SK-N-SH treated with all-trans-retinoic acid at 6 μM for 48 hours (cell line): ENCODE measurements around the gene NEB.

ENCODE experiments used
- ATAC-seq: fragments of 200-7000 bp; cut with Tn5 transposase; 3 replicates; pipeline ENCODE4 v1.9.1; 2020; ENCODE audit warnings: mild to moderate bottlenecking, moderate library complexity
- ARNTL ChIP-seq: fragments of 450-650 bp; formaldehyde crosslinking; IDR thresholded peaks from 2 replicates; pipeline ENCODE4 v1.5.0; 2020; ENCODE audit warnings: low read depth, mild to moderate bottlenecking, moderate library complexity, borderline replicate concordance
- BACH2 ChIP-seq: fragments of 250-450 bp; sonication (Bioruptor Pico); IDR thresholded peaks from 2 replicates; pipeline ENCODE4 v1.9.0; 2021; ENCODE audit warnings: mild to moderate bottlenecking, borderline replicate concordance
- CSDC2 ChIP-seq: fragments of 250-450 bp; sonication (Bioruptor Pico); IDR thresholded peaks from 2 replicates; pipeline ENCODE4 v1.5.0; 2020; ENCODE audit warnings: mild to moderate bottlenecking, moderate library complexity
- GLIS3 ChIP-seq: fragments of 250-450 bp; sonication (Bioruptor Pico); IDR thresholded peaks from 2 replicates; pipeline ENCODE4 v1.5.0; 2020; ENCODE audit warnings: mild to moderate bottlenecking, moderate library complexity
- ISL1 ChIP-seq: fragments of 250-450 bp; sonication (Bioruptor Pico); IDR thresholded peaks from 2 replicates; pipeline ENCODE4 v2.1.2; 2022; ENCODE audit warnings: mild to moderate bottlenecking, moderate library complexity
- OSR1 ChIP-seq: fragments of 250-450 bp; sonication (Bioruptor Pico); IDR thresholded peaks from 2 replicates; pipeline ENCODE4 v1.8.0; 2022; ENCODE audit warnings: moderate library complexity, mild to moderate bottlenecking, inconsistent platforms
- PPARA ChIP-seq: fragments of 250-450 bp; sonication (Bioruptor Pico); IDR thresholded peaks from 2 replicates; pipeline ENCODE4 v1.5.0; 2020; ENCODE audit warnings: mild to moderate bottlenecking, borderline replicate concordance
- SNAI2 ChIP-seq: fragments of 250-450 bp; sonication (Bioruptor Pico); IDR thresholded peaks from 2 replicates; pipeline ENCODE4 v1.5.0; 2020; ENCODE audit warnings: mild to moderate bottlenecking, moderate library complexity
- TCF4 ChIP-seq: fragments of 250-450 bp; sonication (Bioruptor Pico); IDR thresholded peaks from 2 replicates; pipeline ENCODE4 v1.8.0; 2021; ENCODE audit warnings: mild to moderate bottlenecking, moderate library complexity, borderline replicate concordance
- TOX ChIP-seq: fragments of 250-450 bp; sonication (Bioruptor Pico); IDR thresholded peaks from 2 replicates; pipeline ENCODE4 v1.8.0; 2021; ENCODE audit warnings: mild to moderate bottlenecking, moderate library complexity, borderline replicate concordance
- ZC3H10 ChIP-seq: fragments of 250-450 bp; sonication (Bioruptor Pico); IDR thresholded peaks from 2 replicates; pipeline ENCODE4 v1.5.1; 2021; ENCODE audit warnings: mild to moderate bottlenecking, moderate library complexity
- ZFP3 ChIP-seq: fragments of 250-450 bp; sonication (Bioruptor Pico); IDR thresholded peaks from 2 replicates; pipeline ENCODE4 v1.5.0; 2020; ENCODE audit warnings: mild to moderate bottlenecking, moderate library complexity
- ZNF8 ChIP-seq: fragments of 450-650 bp; formaldehyde crosslinking; IDR thresholded peaks from 2 replicates; pipeline ENCODE4 v1.5.0; 2020; ENCODE audit warnings: mild to moderate bottlenecking, moderate library complexity
- TF ChIP-seq, protein P1 (sequence below): fragments of 250-450 bp; sonication (Bioruptor Pico); IDR thresholded peaks from 2 replicates; pipeline ENCODE4 v1.5.1; 2021; ENCODE audit warnings: mild to moderate bottlenecking, moderate library complexity
- TF ChIP-seq, protein P2 (sequence below): fragments of 250-450 bp; sonication (Bioruptor Pico); IDR thresholded peaks from 2 replicates; pipeline ENCODE4 v1.8.0; 2020; ENCODE audit warnings: mild to moderate bottlenecking, moderate library complexity, borderline replicate concordance
- TF ChIP-seq, protein P3 (sequence below): fragments of 250-450 bp; sonication (Bioruptor Pico); IDR thresholded peaks from 2 replicates; pipeline ENCODE4 v1.8.0; 2021; ENCODE audit warnings: low read depth, mild to moderate bottlenecking, moderate library complexity, borderline replicate concordance

NEB gene

DNA sequence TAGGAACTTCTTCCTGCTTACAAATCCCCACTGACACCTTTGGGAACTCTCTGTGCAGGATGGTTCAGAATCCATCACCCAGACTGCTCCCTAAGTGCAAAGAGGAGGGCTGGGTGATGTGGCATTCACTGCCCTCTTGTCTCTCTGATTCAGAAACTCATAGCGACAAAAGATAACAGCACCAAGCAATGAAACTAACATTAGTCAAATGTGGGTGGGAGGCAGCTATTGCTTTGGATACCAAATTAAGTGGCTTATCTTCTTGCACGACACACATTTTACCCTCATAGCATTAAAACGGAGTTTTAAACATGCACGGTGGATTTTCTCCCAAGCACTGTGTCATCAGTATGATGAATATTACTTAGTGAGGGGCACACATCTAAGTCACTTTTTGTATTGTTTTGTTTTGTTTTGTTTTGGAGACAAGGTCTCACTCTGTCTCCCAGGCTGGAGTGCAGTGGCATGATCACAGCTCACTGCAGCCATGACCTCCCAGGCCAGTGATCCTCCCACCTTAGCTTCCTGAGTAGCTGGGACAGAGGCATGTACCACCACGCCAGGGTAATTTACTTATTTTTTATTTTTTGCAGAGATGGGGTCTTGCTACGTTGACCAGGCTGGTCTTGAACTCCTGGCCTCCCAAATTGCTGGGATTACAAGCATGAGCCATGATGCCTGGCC is 40.9 kb upstream of the NEB start (continued):
- TF ChIP-seq ISL1 (CRISPR knock-in tag), result no peak
- TF ChIP-seq ZNF8 (CRISPR knock-in tag), result no peak
- TF ChIP-seq ARNTL (CRISPR knock-in tag), result no peak
- no peak for TF ChIP-seq PPARA (CRISPR knock-in tag)
- TF ChIP-seq, protein P1, sequence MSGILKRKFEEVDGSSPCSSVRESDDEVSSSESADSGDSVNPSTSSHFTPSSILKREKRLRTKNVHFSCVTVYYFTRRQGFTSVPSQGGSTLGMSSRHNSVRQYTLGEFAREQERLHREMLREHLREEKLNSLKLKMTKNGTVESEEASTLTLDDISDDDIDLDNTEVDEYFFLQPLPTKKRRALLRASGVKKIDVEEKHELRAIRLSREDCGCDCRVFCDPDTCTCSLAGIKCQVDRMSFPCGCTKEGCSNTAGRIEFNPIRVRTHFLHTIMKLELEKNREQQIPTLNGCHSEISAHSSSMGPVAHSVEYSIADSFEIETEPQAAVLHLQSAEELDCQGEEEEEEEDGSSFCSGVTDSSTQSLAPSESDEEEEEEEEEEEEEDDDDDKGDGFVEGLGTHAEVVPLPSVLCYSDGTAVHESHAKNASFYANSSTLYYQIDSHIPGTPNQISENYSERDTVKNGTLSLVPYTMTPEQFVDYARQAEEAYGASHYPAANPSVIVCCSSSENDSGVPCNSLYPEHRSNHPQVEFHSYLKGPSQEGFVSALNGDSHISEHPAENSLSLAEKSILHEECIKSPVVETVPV (CRISPR knock-in tag), result no peak
- no peak for TF ChIP-seq GLIS3 (CRISPR knock-in tag)

DNA sequence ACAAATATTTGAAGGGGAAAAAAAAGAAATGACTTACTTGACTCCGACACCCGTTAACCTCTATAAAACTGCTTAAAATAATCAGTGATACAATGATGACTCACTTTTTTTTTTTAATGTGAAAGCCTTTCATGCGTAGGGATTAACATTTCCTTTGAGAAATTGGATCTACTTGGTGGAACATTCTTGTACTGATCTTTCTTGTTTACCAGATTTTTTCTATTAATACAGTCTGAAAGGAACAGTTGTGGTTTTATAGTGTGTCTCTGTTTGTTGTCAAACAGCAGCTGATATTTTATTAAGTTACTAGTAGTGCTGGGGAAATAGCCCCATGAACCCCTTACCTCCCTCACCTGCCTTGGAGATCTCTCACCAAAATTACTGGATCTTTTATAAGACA is 40.2 kb upstream of the NEB start:
- peak; percentile 69; the same call in 1 of the 2 replicates for TF ChIP-seq TOX (CRISPR knock-in tag)
- TF ChIP-seq GLIS3 (CRISPR knock-in tag), result no peak
- TF ChIP-seq ZC3H10 (CRISPR knock-in tag), result peak; percentile 64; the same call in 1 of the 2 replicates
- no peak for TF ChIP-seq TCF4 (CRISPR knock-in tag)
- TF ChIP-seq, all 23 proteins: peak for 2

DNA sequence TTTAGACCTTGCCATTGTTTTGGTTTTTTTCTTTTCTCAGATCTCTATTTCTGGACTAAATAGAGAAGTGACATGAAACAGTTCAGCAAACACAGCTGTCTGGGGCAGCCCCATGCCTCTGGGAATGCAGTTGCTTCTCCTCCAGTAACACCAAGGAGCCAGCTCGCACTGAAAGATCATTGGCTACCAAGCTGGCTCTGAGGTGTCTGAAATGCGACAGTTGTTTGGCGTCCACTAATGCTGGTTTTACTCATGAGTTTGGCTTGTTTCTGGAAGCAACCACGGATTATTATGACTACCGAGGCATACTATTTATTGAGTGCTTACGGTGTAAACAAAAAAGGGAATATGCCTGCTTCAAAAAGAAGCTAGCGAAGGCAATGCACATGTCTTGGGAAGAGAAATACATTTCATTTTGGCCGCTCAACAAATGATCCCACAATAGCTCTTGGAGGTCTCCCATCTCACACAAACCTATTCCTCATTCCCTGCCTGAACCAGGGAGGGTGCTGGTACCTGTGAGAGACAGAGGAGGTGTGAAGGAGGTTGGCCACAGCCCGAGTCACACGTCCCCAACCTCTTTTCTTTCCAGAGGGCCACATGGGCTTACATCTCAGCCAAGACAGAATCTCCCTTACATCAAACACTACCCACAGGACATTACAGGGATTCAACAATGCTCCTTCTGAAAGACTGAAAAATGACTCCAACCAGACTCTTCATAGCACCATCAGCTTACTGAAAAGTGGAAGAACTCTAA is 37.5 kb upstream of the NEB start:
- ATAC-seq, result no peak
- TF ChIP-seq, protein P2, sequence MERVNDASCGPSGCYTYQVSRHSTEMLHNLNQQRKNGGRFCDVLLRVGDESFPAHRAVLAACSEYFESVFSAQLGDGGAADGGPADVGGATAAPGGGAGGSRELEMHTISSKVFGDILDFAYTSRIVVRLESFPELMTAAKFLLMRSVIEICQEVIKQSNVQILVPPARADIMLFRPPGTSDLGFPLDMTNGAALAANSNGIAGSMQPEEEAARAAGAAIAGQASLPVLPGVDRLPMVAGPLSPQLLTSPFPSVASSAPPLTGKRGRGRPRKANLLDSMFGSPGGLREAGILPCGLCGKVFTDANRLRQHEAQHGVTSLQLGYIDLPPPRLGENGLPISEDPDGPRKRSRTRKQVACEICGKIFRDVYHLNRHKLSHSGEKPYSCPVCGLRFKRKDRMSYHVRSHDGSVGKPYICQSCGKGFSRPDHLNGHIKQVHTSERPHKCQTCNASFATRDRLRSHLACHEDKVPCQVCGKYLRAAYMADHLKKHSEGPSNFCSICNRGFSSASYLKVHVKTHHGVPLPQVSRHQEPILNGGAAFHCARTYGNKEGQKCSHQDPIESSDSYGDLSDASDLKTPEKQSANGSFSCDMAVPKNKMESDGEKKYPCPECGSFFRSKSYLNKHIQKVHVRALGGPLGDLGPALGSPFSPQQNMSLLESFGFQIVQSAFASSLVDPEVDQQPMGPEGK (CRISPR knock-in tag), result no peak
- TF ChIP-seq GLIS3 (CRISPR knock-in tag), result no peak
- TF ChIP-seq, protein P3, sequence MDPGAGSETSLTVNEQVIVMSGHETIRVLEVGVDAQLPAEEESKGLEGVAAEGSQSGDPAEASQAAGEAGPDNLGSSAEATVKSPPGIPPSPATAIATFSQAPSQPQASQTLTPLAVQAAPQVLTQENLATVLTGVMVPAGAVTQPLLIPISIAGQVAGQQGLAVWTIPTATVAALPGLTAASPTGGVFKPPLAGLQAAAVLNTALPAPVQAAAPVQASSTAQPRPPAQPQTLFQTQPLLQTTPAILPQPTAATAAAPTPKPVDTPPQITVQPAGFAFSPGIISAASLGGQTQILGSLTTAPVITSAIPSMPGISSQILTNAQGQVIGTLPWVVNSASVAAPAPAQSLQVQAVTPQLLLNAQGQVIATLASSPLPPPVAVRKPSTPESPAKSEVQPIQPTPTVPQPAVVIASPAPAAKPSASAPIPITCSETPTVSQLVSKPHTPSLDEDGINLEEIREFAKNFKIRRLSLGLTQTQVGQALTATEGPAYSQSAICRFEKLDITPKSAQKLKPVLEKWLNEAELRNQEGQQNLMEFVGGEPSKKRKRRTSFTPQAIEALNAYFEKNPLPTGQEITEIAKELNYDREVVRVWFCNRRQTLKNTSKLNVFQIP (CRISPR knock-in tag), result no peak

More for the DNA sequence above, 40.2 kb upstream of the NEB start:
- ATAC-seq, result peak; percentile 91

DNA sequence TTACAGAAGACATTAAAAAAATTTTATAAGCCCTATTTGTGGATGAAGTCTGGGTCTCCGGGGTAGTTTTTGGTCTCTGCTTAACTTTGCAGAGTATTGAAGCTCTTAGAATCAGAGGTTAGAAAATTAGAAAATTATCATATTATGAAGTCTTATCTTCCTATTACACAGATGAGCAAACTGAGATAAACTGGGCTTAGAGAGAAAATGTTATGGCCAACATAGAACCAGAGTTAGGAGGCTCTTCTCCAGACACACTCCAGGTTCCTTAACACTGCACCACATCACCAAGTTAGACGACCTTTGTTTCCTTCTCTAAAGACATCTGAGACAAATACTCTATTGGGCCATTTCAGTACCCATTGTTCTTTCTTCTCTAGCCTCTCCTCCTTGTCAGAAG is 36.7 kb upstream of the NEB start:
- TF ChIP-seq TCF4 (CRISPR knock-in tag), result no peak
- TF ChIP-seq, all 23 proteins: peak for 0
- no peak for ATAC-seq

DNA sequence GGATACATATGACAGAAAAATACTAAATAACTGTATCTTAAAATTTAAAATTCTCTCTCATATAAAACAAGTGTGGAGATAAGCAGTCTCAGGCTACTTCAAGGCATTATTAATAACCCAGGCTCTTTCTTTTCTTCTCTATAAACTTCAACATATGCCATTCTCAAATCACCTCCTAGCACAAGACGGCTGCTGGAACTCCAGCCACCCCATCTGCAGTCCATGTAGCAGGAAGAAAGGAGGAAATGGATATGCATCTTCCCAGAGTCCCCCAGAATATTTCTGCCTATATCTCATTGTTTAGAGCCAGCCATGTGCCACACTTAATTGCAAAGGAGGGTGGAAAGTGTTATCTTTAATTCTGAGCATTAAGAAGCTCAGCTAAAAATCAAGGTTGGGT is 35.3 kb upstream of the NEB start:
- TF ChIP-seq ZFP3 (CRISPR knock-in tag), result no peak
- no peak for TF ChIP-seq GLIS3 (CRISPR knock-in tag)
- TF ChIP-seq, protein P3 (CRISPR knock-in tag), result no peak
- TF ChIP-seq ZNF8 (CRISPR knock-in tag), result no peak
- TF ChIP-seq SNAI2 (CRISPR knock-in tag), result no peak
- TF ChIP-seq OSR1 (CRISPR knock-in tag), result no peak
- TF ChIP-seq TCF4 (CRISPR knock-in tag), result no peak
- TF ChIP-seq BACH2 (CRISPR knock-in tag), result no peak
- no peak for TF ChIP-seq CSDC2
- TF ChIP-seq ZC3H10 (CRISPR knock-in tag), result no peak
- no peak for ATAC-seq
